Mesodermal cell (in vitro differentiated cells): ENCODE data around the gene KRT2.

Experiments
- H3K27ac ChIP-seq: 2 replicates; pipeline ENCODE4 v1.7.0; 2013; ENCODE audit warnings: mild to moderate bottlenecking, low read depth, low read length, moderate library complexity; ENCODE audit not compliant: severe bottlenecking
- H3K36me3 ChIP-seq: 2 replicates; pipeline ENCODE4 v1.7.1; 2013; ENCODE audit warnings: mild to moderate bottlenecking, low read length, moderate library complexity; ENCODE audit not compliant: control insufficient read depth, insufficient read depth
- H3K4me1 ChIP-seq: one replicate; pipeline ENCODE4 v1.7.1; 2013; ENCODE audit warnings: mild to moderate bottlenecking, low read length; ENCODE audit not compliant: insufficient read depth, control insufficient read depth, poor library complexity, severe bottlenecking
- H3K4me3 ChIP-seq: 2 replicates; pipeline ENCODE4 v1.7.0; 2013; ENCODE audit warnings: low read length, control low read depth, mild to moderate bottlenecking; ENCODE audit not compliant: insufficient read depth, poor library complexity, severe bottlenecking; ENCODE audit errors: extremely low read depth
- H3K9me3 ChIP-seq: 2 replicates; pipeline ENCODE4 v1.7.1; 2013; ENCODE audit warnings: mild to moderate bottlenecking, low read length, moderate library complexity; ENCODE audit not compliant: control insufficient read depth
- WGBS, 2 experiments: methylation state at CpG; one replicate each; pipeline ENCODE4 v1.1.5; 2013; ENCODE audit warnings: missing lambda C conversion rate in 2 of 2; ENCODE audit not compliant: insufficient coverage in 2 of 2; 5-methylcytosine and 5-hydroxymethylcytosine counted together

KRT2 gene

GRCh38 chr12:52684431-52684830 lies 32.4 kb upstream of the KRT2 start:
- H3K27ac ChIP-seq = no peak overlapping the region
- H3K4me1 ChIP-seq = no peaks in the 10 kb centered on the region
- no peaks in the 10 kb centered on the region for H3K36me3 ChIP-seq
- no peak overlapping the region for H3K4me3 ChIP-seq
- 81 to 95% methylated on average over 2 of the region's 2 CpGs for WGBS, 2 experiments
- no peaks in the 10 kb centered on the region for H3K9me3 ChIP-seq

GRCh38 chr12:52683575-52684300 lies 31.7 kb upstream of the KRT2 start:
- H3K4me1 ChIP-seq = no peaks in the 10 kb centered on the region
- WGBS, 2 experiments = 82 to 92% methylated on average over 7 to 12 of the region's 12 CpGs
- no peak overlapping the region for H3K4me3 ChIP-seq
- no peaks in the 10 kb centered on the region for H3K36me3 ChIP-seq
- no peak overlapping the region for H3K27ac ChIP-seq
- H3K9me3 ChIP-seq = no peaks in the 10 kb centered on the region

GRCh38 chr12:52682938-52683574 lies 31.0 kb upstream of the KRT2 start:
- no peaks in the 10 kb centered on the region for H3K9me3 ChIP-seq
- no peak overlapping the region for H3K27ac ChIP-seq
- no peak overlapping the region for H3K4me3 ChIP-seq
- H3K36me3 ChIP-seq = no peaks in the 10 kb centered on the region
- no peaks in the 10 kb centered on the region for H3K4me1 ChIP-seq
- WGBS, 2 experiments = 87 to 92% methylated on average over 2 of the region's 4 CpGs

- H3K36me3 ChIP-seq = no peaks in the 10 kb centered on the region
- H3K9me3 ChIP-seq = no peaks in the 10 kb centered on the region
- H3K4me1 ChIP-seq = no peaks in the 10 kb centered on the region
- H3K4me3 ChIP-seq = no peak overlapping the region
- WGBS, 2 experiments = 88% methylated on average over 1 of the region's 2 CpGs; no CpG with 5 or more reads in 1 of the 2 experiments
- H3K27ac ChIP-seq = no peak overlapping the region
Observed at GRCh38 chr12:52682381-52682660, 30.3 kb upstream of the KRT2 start.

- Histone ChIP-seq H3K36me3 (no peaks in the 10 kb centered on the region), H3K9me3 (no peaks in the 10 kb centered on the region), H3K4me1 (no peaks in the 10 kb centered on the region), H3K27ac (no peak overlapping the region), H3K4me3 (no peak overlapping the region)
- 84 to 96% methylated on average over 8 to 11 of the region's 12 CpGs for WGBS, 2 experiments
Observed at GRCh38 chr12:52681526-52682380, 29.7 kb upstream of the KRT2 start.

- H3K4me3 ChIP-seq = no peak within 1 kb of the TSS
- H3K36me3 ChIP-seq = no peaks in the 10 kb centered on the region
- no peaks in the 10 kb centered on the region for H3K9me3 ChIP-seq
- H3K4me1 ChIP-seq = no peaks in the 10 kb centered on the region
- no peak within 1 kb of the TSS for H3K27ac ChIP-seq
- 80% methylated on average over 1 of the region's 3 CpGs; no CpG with 5 or more reads in 1 of the 2 experiments for WGBS, 2 experiments
Observed at GRCh38 chr12:52680363-52680762, 28.4 kb upstream of the KRT2 start, which contains the start of gene KRT1. Gene KRT1 (minus strand): TSS chr12:52680407. CDS start chr12:52680348, 59 bp downstream.

GRCh38 chr12:52679875-52680274 lies 27.9 kb upstream of the KRT2 start:
- Histone ChIP-seq H3K4me3 (no peak overlapping the region), H3K36me3 (no peaks in the 10 kb centered on the region), H3K27ac (no peak overlapping the region), H3K4me1 (no peaks in the 10 kb centered on the region), H3K9me3 (no peaks in the 10 kb centered on the region)
- 58 to 80% methylated on average over 1 to 2 of the region's 5 CpGs for WGBS, 2 experiments

- no peak overlapping the region for H3K4me3 ChIP-seq
- no peak overlapping the region for H3K27ac ChIP-seq
- H3K9me3 ChIP-seq = no peaks in the 10 kb centered on the region
- WGBS, 2 experiments = no CpG with 5 or more reads among the region's 1 CpG
- H3K4me1 ChIP-seq = peaks cover 8% of the 10 kb centered on the region
- H3K36me3 ChIP-seq = no peaks in the 10 kb centered on the region
Observed at GRCh38 chr12:52677671-52678070, 25.7 kb upstream of the KRT2 start.

GRCh38 chr12:52677126-52677525 lies 25.1 kb upstream of the KRT2 start:
- WGBS, 2 experiments = 80 to 93% methylated on average over 4 of the region's 5 CpGs
- Histone ChIP-seq H3K4me3 (no peak overlapping the region), H3K9me3 (no peaks in the 10 kb centered on the region), H3K4me1 (peaks cover 11% of the 10 kb centered on the region), H3K27ac (no peak overlapping the region), H3K36me3 (no peaks in the 10 kb centered on the region)

- no peaks in the 10 kb centered on the region for H3K9me3 ChIP-seq
- H3K4me3 ChIP-seq = no peak overlapping the region
- no peaks in the 10 kb centered on the region for H3K36me3 ChIP-seq
- H3K27ac ChIP-seq = no peak overlapping the region
- 66 to 77% methylated on average over 4 to 7 of the region's 7 CpGs for WGBS, 2 experiments
- H3K4me1 ChIP-seq = peaks cover 16% of the 10 kb centered on the region
Observed at GRCh38 chr12:52676163-52676562, 24.2 kb upstream of the KRT2 start.
